Keratinocyte (primary cell): ENCODE results near the gene NEAT1. TPM values are rescaled to one million over a fixed set of nuclear protein-coding genes. Genes with fewer than 3 reads are reported as not detected.

ENCODE experiments used
- DNase-seq: peaks from one replicate; pipeline ENCODE4 v3.0.0-alpha.2; 2011; ENCODE audit warnings: low read depth, missing footprints, low spot score
- FAIRE-seq: peaks from 2 replicates; lab custom pipeline; 2011; peaks lifted over from hg19 to GRCh38; lab: Jason Lieb, UNC
- H2AFZ ChIP-seq: 2 replicates; pipeline ENCODE4 v1.6.0; 2012; ENCODE audit warnings: low read length, control low read depth, inconsistent platforms; ENCODE audit not compliant: control insufficient read depth
- H3K27ac ChIP-seq: 2 replicates; pipeline ENCODE4 v1.5.1; 2011; ENCODE audit warnings: low read length; ENCODE audit not compliant: control insufficient read depth, insufficient read depth
- H3K27me3 ChIP-seq: 3 replicates; pipeline ENCODE4 v1.6.0; 2011; ENCODE audit warnings: low read length; ENCODE audit not compliant: control insufficient read depth, insufficient read depth; ENCODE audit errors: extremely low read depth
- H3K36me3 ChIP-seq, 2 experiments: 2 replicates in 1 of 2; 3 replicates in 1 of 2; pipeline ENCODE4 v1.5.1; 2011; ENCODE audit warnings: low read length in 2 of 2, mild to moderate bottlenecking in 1 of 2; ENCODE audit not compliant: control insufficient read depth in 2 of 2, insufficient read depth in 2 of 2; ENCODE audit errors: extremely low read depth in 1 of 2
- H3K4me1 ChIP-seq: 3 replicates; pipeline ENCODE4 v1.5.1; 2011; ENCODE audit warnings: low read length; ENCODE audit not compliant: control insufficient read depth, insufficient read depth; ENCODE audit errors: extremely low read depth
- H3K4me2 ChIP-seq: 3 replicates; pipeline ENCODE4 v1.6.0; 2011; ENCODE audit warnings: low read depth, low read length; ENCODE audit not compliant: control insufficient read depth, insufficient read depth; ENCODE audit errors: extremely low read depth
- H3K4me3 ChIP-seq, 3 experiments: fragments of 200-600 bp in 1 of 3; sonication (generic) in 1 of 3; 2 replicates in 2 of 3; 3 replicates in 1 of 3; pipeline ENCODE4 v1.5.1; 2011 to 2016; ENCODE audit warnings: low read length in 3 of 3, mild to moderate bottlenecking in 3 of 3, control low read depth in 2 of 3, inconsistent platforms in 1 of 3, low read depth in 1 of 3, mixed read lengths in 1 of 3, mixed run types in 1 of 3, moderate library complexity in 1 of 3; ENCODE audit not compliant: control insufficient read depth in 2 of 3, insufficient read depth in 2 of 3; ENCODE audit errors: extremely low read depth in 1 of 3
- H3K79me2 ChIP-seq: 2 replicates; pipeline ENCODE4 v1.6.0; 2012; ENCODE audit warnings: low read length; ENCODE audit not compliant: control insufficient read depth, insufficient read depth
- H3K9ac ChIP-seq: 3 replicates; pipeline ENCODE4 v1.6.0; 2011; ENCODE audit warnings: low read length; ENCODE audit not compliant: control insufficient read depth, insufficient read depth; ENCODE audit errors: extremely low read depth
- H3K9me1 ChIP-seq: 3 replicates; pipeline ENCODE4 v1.6.0; 2011; ENCODE audit warnings: low read length; ENCODE audit not compliant: control insufficient read depth, insufficient read depth; ENCODE audit errors: extremely low read depth
- H3K9me3 ChIP-seq: 2 replicates; pipeline ENCODE4 v1.5.1; 2012; ENCODE audit warnings: low read depth, low read length; ENCODE audit not compliant: control insufficient read depth
- H4K20me1 ChIP-seq: 3 replicates; pipeline ENCODE4 v1.6.0; 2011; ENCODE audit warnings: low read length; ENCODE audit not compliant: control insufficient read depth, insufficient read depth; ENCODE audit errors: extremely low read depth
- EZH2 ChIP-seq: IDR thresholded peaks from one replicate; pipeline ENCODE4 v1.6.1; 2012; ENCODE audit warnings: inconsistent platforms, mild to moderate bottlenecking, low read length, moderate library complexity
- dilution Hi-C: fragments of 300-500 bp; cut with MboI; formaldehyde crosslinking; loops from one replicate; pipeline ENCODE4 v1.7.0; 2020; ENCODE audit warnings: low sequenced_read_pairs; ENCODE audit not compliant: extremely low pct_ligation_motif_present
- polyA plus RNA-seq, 5 experiments: library from polyadenylated mRNA; depleted of rRNA in 3 of 5; stranded (reverse) in 3 of 5; stranded (forward) in 1 of 5; unstranded in 1 of 5; fragments of >200 nt; gene quantifications; 1 replicate in 1 of 5; 2 replicates in 3 of 5; 3 replicates in 1 of 5; pipeline versions ENCODE4 v1.2.1 to v1.2.3, GENCODE V29; 2011 to 2012; ENCODE audit warnings: missing spikeins in 2 of 5, low read depth in 1 of 5, low replicate concordance in 1 of 5
- TF ChIP-seq, protein P1 (sequence below), 3 experiments: IDR thresholded peaks in 1 of 3; conservative IDR thresholded peaks in 1 of 3; optimal IDR thresholded peaks in 1 of 3; 2 replicates in 2 of 3; 3 replicates in 1 of 3; pipeline versions ENCODE3 to v1.5.1; 2011; ENCODE audit warnings: low read length in 3 of 3, mild to moderate bottlenecking in 3 of 3, moderate library complexity in 2 of 3, control low read depth in 1 of 3, inconsistent platforms in 1 of 3; ENCODE audit not compliant: insufficient read depth in 2 of 3; ENCODE audit errors: extremely low read depth in 1 of 3

NEAT1 gene
- polyA plus RNA-seq, 1 donor (not counting 4 experiments of a cell fraction or from before 2014, with no cell fraction given) = 270 TPM

- TF ChIP-seq, protein P1, sequence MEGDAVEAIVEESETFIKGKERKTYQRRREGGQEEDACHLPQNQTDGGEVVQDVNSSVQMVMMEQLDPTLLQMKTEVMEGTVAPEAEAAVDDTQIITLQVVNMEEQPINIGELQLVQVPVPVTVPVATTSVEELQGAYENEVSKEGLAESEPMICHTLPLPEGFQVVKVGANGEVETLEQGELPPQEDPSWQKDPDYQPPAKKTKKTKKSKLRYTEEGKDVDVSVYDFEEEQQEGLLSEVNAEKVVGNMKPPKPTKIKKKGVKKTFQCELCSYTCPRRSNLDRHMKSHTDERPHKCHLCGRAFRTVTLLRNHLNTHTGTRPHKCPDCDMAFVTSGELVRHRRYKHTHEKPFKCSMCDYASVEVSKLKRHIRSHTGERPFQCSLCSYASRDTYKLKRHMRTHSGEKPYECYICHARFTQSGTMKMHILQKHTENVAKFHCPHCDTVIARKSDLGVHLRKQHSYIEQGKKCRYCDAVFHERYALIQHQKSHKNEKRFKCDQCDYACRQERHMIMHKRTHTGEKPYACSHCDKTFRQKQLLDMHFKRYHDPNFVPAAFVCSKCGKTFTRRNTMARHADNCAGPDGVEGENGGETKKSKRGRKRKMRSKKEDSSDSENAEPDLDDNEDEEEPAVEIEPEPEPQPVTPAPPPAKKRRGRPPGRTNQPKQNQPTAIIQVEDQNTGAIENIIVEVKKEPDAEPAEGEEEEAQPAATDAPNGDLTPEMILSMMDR (optimal IDR thresholded peaks at IDR 0.05 in 1 of 3, IDR thresholded peaks at IDR 0.05 in 1 of 3, conservative IDR thresholded peaks at IDR 0.05 in 1 of 3; ENCODE audit: extremely low read depth in 1 of 3, insufficient read depth in 2 of 3, low read length in 3 of 3) = peak in 1 of 3 experiments; percentile 16
- TF ChIP-seq EZH2 = no peak
- no peak for FAIRE-seq
- peak overlapping the region; percentile 82 for H3K9ac ChIP-seq
- peak overlapping the region; percentile 90 for H2AFZ ChIP-seq
- H3K4me3 ChIP-seq = peak overlapping the region; percentile 40 to 71 (median 67)
- no peak for DNase-seq
- no peaks in the 10 kb centered on the region for H3K79me2 ChIP-seq
- H4K20me1 ChIP-seq = no peaks in the 10 kb centered on the region
- peaks cover 3% of the 10 kb centered on the region for H3K9me1 ChIP-seq
- H3K4me1 ChIP-seq = peaks cover 27% of the 10 kb centered on the region
- H3K27ac ChIP-seq = peak overlapping the region; percentile 71
- no peaks in the 10 kb centered on the region for H3K9me3 ChIP-seq
- no peaks in the 10 kb centered on the region for H3K36me3 ChIP-seq
- H3K27me3 ChIP-seq = no peaks in the 10 kb centered on the region
- peak overlapping the region; percentile 87 for H3K4me2 ChIP-seq
- dilution Hi-C loops = no loop called here
Measured at GRCh38 chr11:65454696-65455456, 32.3 kb downstream of the NEAT1 start.

DNA sequence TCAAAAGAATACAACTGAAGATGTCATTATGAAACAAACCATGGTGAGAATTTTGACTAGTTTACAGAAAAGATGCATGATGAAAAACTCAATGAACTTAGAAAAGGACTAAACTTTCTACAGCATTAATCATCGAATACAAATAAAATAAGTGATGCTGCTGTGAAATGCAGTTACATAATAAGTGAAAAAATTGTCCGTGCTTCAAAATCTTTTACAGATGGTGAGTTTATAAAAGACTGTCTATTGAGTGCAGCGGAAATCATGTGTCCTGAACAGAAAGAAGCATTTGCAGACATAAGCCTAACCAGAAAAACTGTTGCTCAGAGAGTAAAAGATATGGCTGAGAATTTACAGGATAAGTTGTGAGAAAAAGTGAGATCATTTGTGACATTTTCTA is 33.8 kb downstream of the NEAT1 start:
- Histone ChIP-seq H3K4me1 (peaks cover 27% of the 10 kb centered on the region), H3K9me3 (no peaks in the 10 kb centered on the region), H3K4me2 (no peak overlapping the region), H2AFZ (no peak overlapping the region), H3K4me3 (no peak overlapping the region), H4K20me1 (no peaks in the 10 kb centered on the region), H3K79me2 (no peaks in the 10 kb centered on the region), H3K9me1 (peaks cover 3% of the 10 kb centered on the region), H3K27ac (no peak overlapping the region), H3K27me3 (no peaks in the 10 kb centered on the region), H3K9ac (no peak overlapping the region), H3K36me3 (no peaks in the 10 kb centered on the region)
- no peak for TF ChIP-seq EZH2
- TF ChIP-seq, protein P1 (optimal IDR thresholded peaks at IDR 0.05 in 1 of 3, IDR thresholded peaks at IDR 0.05 in 1 of 3, conservative IDR thresholded peaks at IDR 0.05 in 1 of 3; ENCODE audit: extremely low read depth in 1 of 3, insufficient read depth in 2 of 3, low read length in 3 of 3) = no peak
- DNase-seq (no peak), FAIRE-seq (no peak)
- dilution Hi-C loops = no loop called here
